ENCODE measurements around the gene TMEM237. TPM values are rescaled to one million over a fixed set of nuclear protein-coding genes. Genes with fewer than 3 reads are reported as not detected.

Gene TMEM237
- total RNA-seq, 2 experiments from 2014 or later: 26.8 to 29.2 TPM

DNA sequence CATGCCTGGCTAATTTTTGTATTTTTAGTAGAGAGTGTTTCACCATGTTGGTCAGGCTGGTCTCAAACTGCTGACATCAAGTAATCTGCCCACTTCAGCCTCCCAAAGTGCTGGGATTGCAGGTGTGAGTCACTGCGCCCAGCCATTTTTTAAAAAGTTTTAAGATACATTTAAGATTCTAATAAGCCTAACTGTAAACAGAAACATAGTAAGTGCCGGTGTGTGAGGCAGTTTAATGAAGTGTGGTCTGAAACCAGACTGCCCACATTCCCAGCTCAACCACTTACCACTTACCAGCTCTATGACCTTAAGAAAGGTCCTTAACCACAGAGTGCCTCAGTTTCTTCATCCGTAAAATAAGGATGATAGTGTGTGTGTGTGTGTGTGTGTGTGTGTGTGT is 42.4 kb downstream of the TMEM237 start:
- Histone ChIP-seq H3K4me2 (ENCODE audit: low read length) (no peak overlapping the region), H3K9me2 (ENCODE audit: insufficient read depth, low read length) (no peaks in the 10 kb centered on the region), H3K4me3 (ENCODE audit: low read depth, low read length, poor library complexity, severe bottlenecking) (no peak overlapping the region), H3K4me1 (ENCODE audit: insufficient read depth, low read length, poor library complexity, severe bottlenecking) (no peaks in the 10 kb centered on the region), H4K20me1 (ENCODE audit: insufficient read depth, low read length) (no peaks in the 10 kb centered on the region), H3K36me3 (ENCODE audit: insufficient read depth, low read length) (no peaks in the 10 kb centered on the region), H3K79me2 (ENCODE audit: insufficient read depth, low read depth, low read length) (no peaks in the 10 kb centered on the region), H3K27ac (ENCODE audit: low read depth, low read length, poor library complexity, severe bottlenecking) (no peak overlapping the region), H3K9me3 (ENCODE audit: low read length) (no peaks in the 10 kb centered on the region), H2AFZ (ENCODE audit: low read length) (no peak overlapping the region)
- ChIA-PET POLR2A (no interaction called here), CTCF (ENCODE audit: unreplicated experiment) (no interaction called here)
- BruUV-seq (replicated peaks): no TSS peak
- no peak for TF ChIP-seq EZH2phosphoT487 (IDR thresholded peaks at IDR 0.05; ENCODE audit: borderline replicate concordance, low read depth, low read length)
- TF ChIP-seq, protein P1, sequence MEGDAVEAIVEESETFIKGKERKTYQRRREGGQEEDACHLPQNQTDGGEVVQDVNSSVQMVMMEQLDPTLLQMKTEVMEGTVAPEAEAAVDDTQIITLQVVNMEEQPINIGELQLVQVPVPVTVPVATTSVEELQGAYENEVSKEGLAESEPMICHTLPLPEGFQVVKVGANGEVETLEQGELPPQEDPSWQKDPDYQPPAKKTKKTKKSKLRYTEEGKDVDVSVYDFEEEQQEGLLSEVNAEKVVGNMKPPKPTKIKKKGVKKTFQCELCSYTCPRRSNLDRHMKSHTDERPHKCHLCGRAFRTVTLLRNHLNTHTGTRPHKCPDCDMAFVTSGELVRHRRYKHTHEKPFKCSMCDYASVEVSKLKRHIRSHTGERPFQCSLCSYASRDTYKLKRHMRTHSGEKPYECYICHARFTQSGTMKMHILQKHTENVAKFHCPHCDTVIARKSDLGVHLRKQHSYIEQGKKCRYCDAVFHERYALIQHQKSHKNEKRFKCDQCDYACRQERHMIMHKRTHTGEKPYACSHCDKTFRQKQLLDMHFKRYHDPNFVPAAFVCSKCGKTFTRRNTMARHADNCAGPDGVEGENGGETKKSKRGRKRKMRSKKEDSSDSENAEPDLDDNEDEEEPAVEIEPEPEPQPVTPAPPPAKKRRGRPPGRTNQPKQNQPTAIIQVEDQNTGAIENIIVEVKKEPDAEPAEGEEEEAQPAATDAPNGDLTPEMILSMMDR (conservative IDR thresholded peaks at IDR 0.05; ENCODE audit: low read length): no peak
- DNase-seq (ENCODE audit: low spot score): no peak
- intact Hi-C loops (cut with micrococcal nuclease; ENCODE audit: unreplicated experiment): no loop called here

- no TSS peak for BruUV-seq (replicated peaks)
- no peak for DNase-seq (ENCODE audit: low spot score)
- POLR2A ChIA-PET: no interaction called here
- H3K9me3 ChIP-seq (ENCODE audit: low read length): no peaks in the 10 kb centered on the region
- CTCF ChIA-PET (ENCODE audit: unreplicated experiment): no interaction called here
- intact Hi-C loops (cut with micrococcal nuclease; ENCODE audit: unreplicated experiment): no loop called here
- no peak overlapping the region for H3K4me3 ChIP-seq (ENCODE audit: low read depth, low read length, poor library complexity, severe bottlenecking)
- no peaks in the 10 kb centered on the region for H3K79me2 ChIP-seq (ENCODE audit: insufficient read depth, low read depth, low read length)
- H3K4me1 ChIP-seq (ENCODE audit: insufficient read depth, low read length, poor library complexity, severe bottlenecking): no peaks in the 10 kb centered on the region
- no peak overlapping the region for H3K4me2 ChIP-seq (ENCODE audit: low read length)
- TF ChIP-seq EZH2phosphoT487 (IDR thresholded peaks at IDR 0.05; ENCODE audit: borderline replicate concordance, low read depth, low read length): no peak
- TF ChIP-seq, protein P1 (conservative IDR thresholded peaks at IDR 0.05; ENCODE audit: low read length): no peak
- H4K20me1 ChIP-seq (ENCODE audit: insufficient read depth, low read length): no peaks in the 10 kb centered on the region
- no peaks in the 10 kb centered on the region for H3K9me2 ChIP-seq (ENCODE audit: insufficient read depth, low read length)
- H3K36me3 ChIP-seq (ENCODE audit: insufficient read depth, low read length): no peaks in the 10 kb centered on the region
- H3K27ac ChIP-seq (ENCODE audit: low read depth, low read length, poor library complexity, severe bottlenecking): no peak overlapping the region
- no peak overlapping the region for H2AFZ ChIP-seq (ENCODE audit: low read length)
These were observed 45.9 kb downstream of the TMEM237 start for GRCh38 chr2:201597397-201597796.

DNA sequence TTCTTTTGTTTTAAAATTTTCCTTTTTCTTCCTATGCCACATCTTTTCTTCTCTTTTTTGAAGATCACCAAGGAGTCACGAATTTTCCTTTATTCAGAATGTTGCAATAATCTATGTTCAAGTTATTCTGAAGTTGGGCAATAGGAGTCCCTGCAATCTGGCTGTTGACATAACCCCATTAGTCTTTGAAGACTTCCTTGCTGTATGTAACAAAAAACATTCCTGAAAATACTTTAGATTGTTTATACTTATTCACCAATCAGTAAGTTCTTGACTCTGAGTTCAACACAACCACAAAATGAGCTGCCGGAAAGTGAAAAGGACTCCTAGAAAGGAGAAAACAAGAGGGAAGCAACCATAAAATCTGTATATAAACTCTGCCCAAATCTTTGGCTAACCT is 62.8 kb downstream of the TMEM237 start:
- BruUV-seq (replicated peaks): no TSS peak
- Histone ChIP-seq H3K4me2 (ENCODE audit: low read length) (no peak overlapping the region), H3K79me2 (ENCODE audit: insufficient read depth, low read depth, low read length) (no peaks in the 10 kb centered on the region), H4K20me1 (ENCODE audit: insufficient read depth, low read length) (no peaks in the 10 kb centered on the region), H3K36me3 (ENCODE audit: insufficient read depth, low read length) (no peaks in the 10 kb centered on the region), H3K9me2 (ENCODE audit: insufficient read depth, low read length) (no peaks in the 10 kb centered on the region), H3K9me3 (ENCODE audit: low read length) (no peaks in the 10 kb centered on the region), H2AFZ (ENCODE audit: low read length) (no peak overlapping the region), H3K4me1 (ENCODE audit: insufficient read depth, low read length, poor library complexity, severe bottlenecking) (no peaks in the 10 kb centered on the region), H3K4me3 (ENCODE audit: low read depth, low read length, poor library complexity, severe bottlenecking) (no peak overlapping the region), H3K27ac (ENCODE audit: low read depth, low read length, poor library complexity, severe bottlenecking) (no peak overlapping the region)
- no peak for DNase-seq (ENCODE audit: low spot score)
- CTCF ChIA-PET (ENCODE audit: unreplicated experiment): no interaction called here
- TF ChIP-seq, protein P1 (conservative IDR thresholded peaks at IDR 0.05; ENCODE audit: low read length): no peak
- no peak for TF ChIP-seq EZH2phosphoT487 (IDR thresholded peaks at IDR 0.05; ENCODE audit: borderline replicate concordance, low read depth, low read length)
- POLR2A ChIA-PET: no interaction called here
- intact Hi-C loops (cut with micrococcal nuclease; ENCODE audit: unreplicated experiment): no loop called here
